ENCODE data around the gene HOMER3.

Gene HOMER3

DNA sequence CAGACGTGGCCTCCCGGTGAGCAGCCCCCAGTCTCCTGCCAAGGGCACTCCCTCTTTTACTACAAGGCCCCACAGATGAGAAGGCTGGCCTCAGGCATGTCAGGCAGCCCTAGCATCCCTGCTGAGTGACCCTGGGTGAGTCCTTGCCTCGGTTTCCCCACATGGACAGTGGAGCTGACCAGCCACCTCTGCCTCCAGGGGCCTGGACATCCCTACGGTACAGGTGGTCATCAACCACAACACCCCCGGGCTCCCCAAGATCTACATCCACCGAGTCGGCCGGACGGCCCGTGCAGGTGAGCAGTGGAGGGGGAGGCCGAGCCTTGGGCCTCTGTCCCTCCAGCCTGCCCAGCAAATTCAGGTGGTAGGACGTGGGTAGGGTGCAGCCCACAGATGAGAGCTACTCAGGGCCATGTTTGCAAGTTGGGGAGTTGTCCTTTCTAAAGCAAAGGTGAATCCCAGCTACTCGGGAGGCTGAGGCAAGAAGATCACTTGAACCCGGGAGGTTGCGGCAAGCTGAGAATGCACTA is 16.3 kb downstream of the HOMER3 start (continued):
- no peak for TF ChIP-seq TSHZ2 (CRISPR knock-in tag; IDR thresholded peaks at IDR 0.05)

GRCh38 chr19:18922228-18922985 is 18.6 kb downstream of the HOMER3 start:
- ATAC-seq: no peak
- TF ChIP-seq TCF4 (CRISPR knock-in tag; IDR thresholded peaks at IDR 0.05; ENCODE audit: borderline replicate concordance): no peak
- no peak for TF ChIP-seq ARNTL (CRISPR knock-in tag; IDR thresholded peaks at IDR 0.05; ENCODE audit: borderline replicate concordance, low read depth)
- no peak for TF ChIP-seq CREB5 (CRISPR knock-in tag; IDR thresholded peaks at IDR 0.05; ENCODE audit: low read depth)
- TF ChIP-seq OSR1 (CRISPR knock-in tag; IDR thresholded peaks at IDR 0.05): no peak
- TF ChIP-seq CSDC2 (CRISPR knock-in tag; IDR thresholded peaks at IDR 0.05): no peak

DNA sequence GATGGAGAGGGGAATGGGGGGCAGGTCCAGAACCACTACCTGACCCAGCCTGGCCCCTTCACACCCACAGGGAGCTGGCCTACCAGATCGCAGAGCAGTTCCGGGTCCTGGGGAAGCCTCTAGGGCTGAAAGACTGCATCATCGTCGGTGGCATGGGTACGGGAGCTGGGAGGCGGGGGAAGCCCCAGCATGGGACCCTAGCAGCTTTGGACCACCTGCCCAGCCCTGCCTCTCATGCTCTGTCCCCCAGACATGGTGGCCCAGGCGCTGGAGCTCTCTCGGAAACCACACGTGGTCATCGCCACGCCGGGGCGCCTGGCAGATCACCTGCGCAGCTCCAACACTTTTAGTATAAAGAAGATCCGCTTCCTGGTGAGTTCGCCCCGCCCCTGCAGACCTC is 19.4 kb downstream of the HOMER3 start:
- TF ChIP-seq ZNF8 (CRISPR knock-in tag; IDR thresholded peaks at IDR 0.05) (no peak), ISL1 (CRISPR knock-in tag; IDR thresholded peaks at IDR 0.05) (no peak), ZNF70 (CRISPR knock-in tag; IDR thresholded peaks at IDR 0.05) (no peak), ARNTL (CRISPR knock-in tag; IDR thresholded peaks at IDR 0.05; ENCODE audit: borderline replicate concordance, low read depth) (no peak), ZFP30 (CRISPR knock-in tag; IDR thresholded peaks at IDR 0.05) (no peak), GLIS3 (CRISPR knock-in tag; IDR thresholded peaks at IDR 0.05) (no peak), RARB (CRISPR knock-in tag; IDR thresholded peaks at IDR 0.05) (no peak), TCF4 (CRISPR knock-in tag; IDR thresholded peaks at IDR 0.05; ENCODE audit: borderline replicate concordance) (no peak), TSHZ2 (CRISPR knock-in tag; IDR thresholded peaks at IDR 0.05) (no peak), CREB5 (CRISPR knock-in tag; IDR thresholded peaks at IDR 0.05; ENCODE audit: low read depth) (no peak), ZFP3 (CRISPR knock-in tag; IDR thresholded peaks at IDR 0.05) (no peak), PPARA (CRISPR knock-in tag; IDR thresholded peaks at IDR 0.05; ENCODE audit: borderline replicate concordance) (no peak), SNAI2 (CRISPR knock-in tag; IDR thresholded peaks at IDR 0.05) (no peak), ZC3H10 (CRISPR knock-in tag; IDR thresholded peaks at IDR 0.05) (no peak), ZNF565 (CRISPR knock-in tag; conservative IDR thresholded peaks at IDR 0.05; ENCODE audit: low read depth) (no peak), TOX (CRISPR knock-in tag; IDR thresholded peaks at IDR 0.05; ENCODE audit: borderline replicate concordance) (no peak), BACH2 (CRISPR knock-in tag; IDR thresholded peaks at IDR 0.05; ENCODE audit: borderline replicate concordance) (no peak), ESRRG (CRISPR knock-in tag; IDR thresholded peaks at IDR 0.05) (no peak), OSR1 (CRISPR knock-in tag; IDR thresholded peaks at IDR 0.05) (no peak)
- TF ChIP-seq, protein P1, sequence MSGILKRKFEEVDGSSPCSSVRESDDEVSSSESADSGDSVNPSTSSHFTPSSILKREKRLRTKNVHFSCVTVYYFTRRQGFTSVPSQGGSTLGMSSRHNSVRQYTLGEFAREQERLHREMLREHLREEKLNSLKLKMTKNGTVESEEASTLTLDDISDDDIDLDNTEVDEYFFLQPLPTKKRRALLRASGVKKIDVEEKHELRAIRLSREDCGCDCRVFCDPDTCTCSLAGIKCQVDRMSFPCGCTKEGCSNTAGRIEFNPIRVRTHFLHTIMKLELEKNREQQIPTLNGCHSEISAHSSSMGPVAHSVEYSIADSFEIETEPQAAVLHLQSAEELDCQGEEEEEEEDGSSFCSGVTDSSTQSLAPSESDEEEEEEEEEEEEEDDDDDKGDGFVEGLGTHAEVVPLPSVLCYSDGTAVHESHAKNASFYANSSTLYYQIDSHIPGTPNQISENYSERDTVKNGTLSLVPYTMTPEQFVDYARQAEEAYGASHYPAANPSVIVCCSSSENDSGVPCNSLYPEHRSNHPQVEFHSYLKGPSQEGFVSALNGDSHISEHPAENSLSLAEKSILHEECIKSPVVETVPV (CRISPR knock-in tag; IDR thresholded peaks at IDR 0.05): no peak
- no peak for ATAC-seq

All from SK-N-SH treated with all-trans-retinoic acid at 6 μM for 48 hours (cell line).